Trophoblast cell (in vitro differentiated cells and primary cell): Measurements from ENCODE around the gene BICD1.

Source experiments
- DNase-seq, 2 donors: peaks; one replicate each; pipeline ENCODE4 v3.0.0-alpha.2; 2016
- H2AFZ ChIP-seq: 2 replicates; pipeline ENCODE4 v1.6.1; 2013; ENCODE audit warnings: low read length, moderate library complexity, mild to moderate bottlenecking; ENCODE audit not compliant: insufficient read depth, poor library complexity
- H2AK5ac ChIP-seq: 2 replicates; pipeline ENCODE4 v1.6.1; 2013; ENCODE audit warnings: mild to moderate bottlenecking, low read length
- H2BK120ac ChIP-seq: 2 replicates; pipeline ENCODE4 v1.6.1; 2013; ENCODE audit warnings: low read length, mild to moderate bottlenecking, moderate library complexity; ENCODE audit not compliant: insufficient read depth, poor library complexity
- H2BK12ac ChIP-seq: 2 replicates; pipeline ENCODE4 v1.6.1; 2013; ENCODE audit warnings: mild to moderate bottlenecking, low read length, moderate library complexity
- H2BK5ac ChIP-seq: 2 replicates; pipeline ENCODE4 v1.6.1; 2013; ENCODE audit warnings: low read length, low read depth, moderate library complexity, mild to moderate bottlenecking; ENCODE audit not compliant: poor library complexity
- H3K14ac ChIP-seq: 2 replicates; pipeline ENCODE4 v1.6.1; 2013; ENCODE audit warnings: mild to moderate bottlenecking, low read length
- H3K18ac ChIP-seq: 2 replicates; pipeline ENCODE4 v1.6.1; 2013; ENCODE audit warnings: mild to moderate bottlenecking, low read length
- H3K23ac ChIP-seq: 2 replicates; pipeline ENCODE4 v1.6.1; 2013; ENCODE audit warnings: low read length
- H3K27ac ChIP-seq: 2 replicates; pipeline ENCODE4 v1.5.1; 2013; ENCODE audit warnings: low read depth, mild to moderate bottlenecking, inconsistent platforms, low read length, moderate library complexity
- H3K27me3 ChIP-seq: 2 replicates; pipeline ENCODE4 v1.6.1; 2013; ENCODE audit warnings: inconsistent platforms, mild to moderate bottlenecking, low read length, moderate library complexity; ENCODE audit not compliant: insufficient read depth
- H3K36me3 ChIP-seq, 2 experiments: 1 replicate in 1 of 2; 2 replicates in 1 of 2; pipeline ENCODE4 v1.6.1; 2013; ENCODE audit warnings: low read length in 2 of 2, mild to moderate bottlenecking in 2 of 2, moderate library complexity in 1 of 2; ENCODE audit not compliant: insufficient read depth in 2 of 2, control insufficient read depth in 1 of 2
- H3K4ac ChIP-seq: 2 replicates; pipeline ENCODE4 v1.6.1; 2013; ENCODE audit warnings: low read depth, mild to moderate bottlenecking, low read length, moderate library complexity
- H3K4me1 ChIP-seq, 2 experiments: 1 replicate in 1 of 2; 2 replicates in 1 of 2; pipeline ENCODE4 v1.6.1; 2013; ENCODE audit warnings: low read length in 2 of 2, mild to moderate bottlenecking in 2 of 2, moderate library complexity in 1 of 2; ENCODE audit not compliant: insufficient read depth in 2 of 2, control insufficient read depth in 1 of 2
- H3K4me2 ChIP-seq: 2 replicates; pipeline ENCODE4 v1.6.1; 2013; ENCODE audit warnings: inconsistent platforms, mild to moderate bottlenecking, low read length, moderate library complexity
- H3K4me3 ChIP-seq: 2 replicates; pipeline ENCODE4 v1.5.1; 2013; ENCODE audit warnings: mild to moderate bottlenecking, low read depth, low read length, inconsistent platforms
- H3K79me1 ChIP-seq: one replicate; pipeline ENCODE4 v1.6.1; 2013; ENCODE audit warnings: low read length
- H3K79me2 ChIP-seq: 2 replicates; pipeline ENCODE4 v1.6.1; 2013; ENCODE audit warnings: low read length, mild to moderate bottlenecking; ENCODE audit not compliant: control insufficient read depth, insufficient read depth, poor library complexity
- H3K9ac ChIP-seq: 2 replicates; pipeline ENCODE4 v1.6.1; 2013; ENCODE audit warnings: mild to moderate bottlenecking, low read length
- H3K9me3 ChIP-seq: 2 replicates; pipeline ENCODE4 v1.6.1; 2013; ENCODE audit warnings: low read depth, mild to moderate bottlenecking, control low read depth, inconsistent platforms, low read length; ENCODE audit not compliant: insufficient read depth
- H4K12ac ChIP-seq: 2 replicates; pipeline ENCODE4 v1.6.1; 2013; ENCODE audit warnings: low read depth, mild to moderate bottlenecking, low read length, moderate library complexity
- H4K8ac ChIP-seq: 2 replicates; pipeline ENCODE4 v1.6.1; 2013; ENCODE audit warnings: low read depth, mild to moderate bottlenecking, low read length, moderate library complexity
- H4K91ac ChIP-seq: one replicate; pipeline ENCODE4 v1.6.1; 2013; ENCODE audit warnings: low read depth, mild to moderate bottlenecking, low read length, moderate library complexity
- WGBS: extraction: QIAGEN DNeasy Blood & Tissue Kit; methylation state at CpG from one replicate; pipeline ENCODE4 v1.1.7; 2013; ENCODE audit warnings: missing lambda C conversion rate; ENCODE audit not compliant: insufficient read length, insufficient coverage; ENCODE audit errors: extremely low coverage; 5-methylcytosine and 5-hydroxymethylcytosine counted together

The BICD1 gene

DNA sequence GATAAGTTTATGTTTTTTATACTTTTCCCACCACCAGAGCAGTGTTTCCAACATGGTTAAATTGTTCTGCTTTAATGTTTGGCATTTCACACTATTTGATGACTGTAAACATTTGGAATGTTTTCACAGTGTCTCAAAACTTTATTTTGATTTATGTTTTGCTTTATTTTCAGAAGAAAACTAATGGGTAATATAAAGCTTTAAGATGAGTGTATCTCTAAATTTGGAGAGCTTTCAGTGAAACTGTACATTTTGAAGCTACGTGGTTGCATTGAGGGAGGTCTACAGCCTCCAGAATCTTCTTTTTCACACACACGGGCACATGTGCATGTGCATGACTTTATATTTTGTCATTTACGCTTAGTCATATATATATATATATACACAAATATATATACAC lies 10.7 kb downstream of the BICD1 start:
- Histone ChIP-seq H4K8ac (no peak overlapping the region), H3K4me3 (no peak overlapping the region), H3K36me3 (peaks cover 0 to 2% of the 10 kb centered on the region in 2 experiments), H2AFZ (no peak overlapping the region), H3K4me1 (peaks cover 0 to 2% of the 10 kb centered on the region in 2 experiments), H2AK5ac (no peak overlapping the region), H3K14ac (no peak overlapping the region), H3K79me2 (no peaks in the 10 kb centered on the region), H3K4ac (no peak overlapping the region), H3K4me2 (no peak overlapping the region), H3K9ac (no peak overlapping the region), H3K9me3 (no peaks in the 10 kb centered on the region), H2BK5ac (no peak overlapping the region), H2BK12ac (no peak overlapping the region), H4K12ac (no peak overlapping the region), H3K27ac (no peak overlapping the region), H3K79me1 (no peaks in the 10 kb centered on the region), H3K27me3 (no peaks in the 10 kb centered on the region), H4K91ac (no peak overlapping the region), H2BK120ac (no peak overlapping the region), H3K23ac (no peak overlapping the region), H3K18ac (no peak overlapping the region)
- no CpG with 5 or more reads among the region's 3 CpGs for WGBS
- DNase-seq = no peak

DNA sequence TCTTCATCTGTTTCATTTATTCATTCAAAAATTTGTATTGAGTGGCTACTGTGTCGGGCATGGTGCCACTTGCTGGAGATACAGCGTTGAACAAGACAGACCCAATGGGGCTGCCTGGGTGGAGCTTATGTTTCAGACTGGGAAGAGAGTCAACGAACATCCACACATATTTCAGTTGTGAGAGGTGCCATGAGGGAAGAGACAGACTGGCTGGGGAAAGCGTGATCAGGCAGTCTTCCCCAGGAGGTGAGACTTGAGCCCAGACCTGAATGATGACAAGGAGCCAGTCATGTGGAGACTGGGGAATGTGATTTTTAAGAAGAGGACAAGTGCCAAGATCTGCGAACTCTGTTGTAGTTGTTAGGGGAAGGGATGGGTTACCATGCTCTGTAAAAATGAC lies 12.2 kb downstream of the BICD1 start:
- H3K27me3 ChIP-seq = no peaks in the 10 kb centered on the region
- no peak overlapping the region for H3K4me2 ChIP-seq
- no peak for DNase-seq
- no peak overlapping the region for H3K18ac ChIP-seq
- no peak overlapping the region for H2BK5ac ChIP-seq
- H3K4ac ChIP-seq = no peak overlapping the region
- H2BK120ac ChIP-seq = no peak overlapping the region
- H3K4me3 ChIP-seq = no peak overlapping the region
- no peak overlapping the region for H3K23ac ChIP-seq
- no peak overlapping the region for H4K8ac ChIP-seq
- no CpG with 5 or more reads among the region's 5 CpGs for WGBS
- no peaks in the 10 kb centered on the region for H3K9me3 ChIP-seq
- no peak overlapping the region for H2AK5ac ChIP-seq
- no peak overlapping the region for H3K14ac ChIP-seq
- peaks cover 0 to 2% of the 10 kb centered on the region in 2 experiments for H3K36me3 ChIP-seq
- no peaks in the 10 kb centered on the region for H3K79me2 ChIP-seq
- H3K27ac ChIP-seq = no peak overlapping the region
- no peaks in the 10 kb centered on the region for H3K79me1 ChIP-seq
- peaks cover 0 to 2% of the 10 kb centered on the region in 2 experiments for H3K4me1 ChIP-seq
- H4K12ac ChIP-seq = no peak overlapping the region
- no peak overlapping the region for H2AFZ ChIP-seq
- H3K9ac ChIP-seq = no peak overlapping the region
- no peak overlapping the region for H2BK12ac ChIP-seq
- no peak overlapping the region for H4K91ac ChIP-seq

DNA sequence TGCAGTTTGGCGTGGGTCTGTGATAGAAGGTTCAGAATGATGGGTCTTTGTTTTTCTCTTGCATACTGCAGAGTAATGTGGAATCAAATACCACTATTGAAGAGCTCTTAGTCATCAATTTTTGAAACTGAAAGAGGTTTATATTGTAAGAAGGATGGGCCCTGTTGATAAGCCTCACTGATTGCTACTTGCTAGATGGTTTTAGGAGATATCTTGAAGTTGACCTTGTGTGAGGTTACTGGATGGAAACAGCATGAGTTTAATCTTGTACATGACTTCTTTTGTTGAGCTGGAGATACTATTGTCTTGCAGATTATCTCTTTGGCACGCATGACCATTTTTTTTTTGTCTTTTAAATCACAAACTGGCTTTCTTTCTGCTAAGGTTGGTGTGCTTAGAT lies 13.8 kb downstream of the BICD1 start:
- Histone ChIP-seq H2BK120ac (no peak overlapping the region), H2BK5ac (no peak overlapping the region), H3K27me3 (no peaks in the 10 kb centered on the region), H3K18ac (no peak overlapping the region), H3K27ac (no peak overlapping the region), H2AK5ac (no peak overlapping the region), H4K8ac (no peak overlapping the region), H3K79me2 (no peaks in the 10 kb centered on the region), H3K4me1 (peaks cover 2 to 3% of the 10 kb centered on the region in 2 experiments), H3K9me3 (no peaks in the 10 kb centered on the region), H3K36me3 (no peaks in the 10 kb centered on the region), H2AFZ (no peak overlapping the region), H3K4ac (no peak overlapping the region), H4K91ac (no peak overlapping the region), H3K14ac (no peak overlapping the region), H3K4me3 (no peak overlapping the region), H2BK12ac (no peak overlapping the region), H3K23ac (no peak overlapping the region), H3K79me1 (peaks cover 1% of the 10 kb centered on the region), H3K9ac (no peak overlapping the region), H3K4me2 (no peak overlapping the region), H4K12ac (no peak overlapping the region)
- WGBS = no CpG with 5 or more reads among the region's 2 CpGs
- DNase-seq = no peak

DNA sequence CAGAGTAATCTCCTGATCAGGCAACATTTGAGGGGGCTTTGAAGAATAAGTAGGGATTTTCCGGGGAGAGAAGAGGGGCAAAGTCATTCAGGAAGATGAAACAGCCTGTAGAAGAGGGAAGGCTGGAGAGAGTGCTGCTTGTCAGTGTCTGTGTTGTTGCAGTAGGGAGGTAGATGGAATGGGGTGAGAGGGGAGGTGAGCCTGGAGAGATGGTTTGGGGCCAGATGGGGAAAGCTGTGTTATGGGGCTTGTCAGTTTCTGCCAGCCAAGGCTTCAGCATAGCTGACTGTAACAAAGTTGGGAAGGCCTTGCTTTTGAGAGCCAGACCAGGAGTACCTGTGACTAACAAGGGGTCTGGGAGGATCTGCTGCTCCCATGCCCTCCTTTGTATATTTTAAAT lies 18.0 kb downstream of the BICD1 start:
- Histone ChIP-seq H2AK5ac (no peak overlapping the region), H3K9ac (no peak overlapping the region), H3K36me3 (no peaks in the 10 kb centered on the region), H4K8ac (no peak overlapping the region), H3K14ac (peak overlapping the region; percentile 25), H2BK12ac (peak overlapping the region; percentile 53), H3K79me2 (no peaks in the 10 kb centered on the region), H3K4me1 (peaks cover 0 to 3% of the 10 kb centered on the region in 2 experiments), H3K23ac (no peak overlapping the region), H2BK5ac (no peak overlapping the region), H2BK120ac (no peak overlapping the region), H4K12ac (no peak overlapping the region), H3K4ac (no peak overlapping the region), H3K27me3 (no peaks in the 10 kb centered on the region), H3K9me3 (no peaks in the 10 kb centered on the region), H4K91ac (no peak overlapping the region), H3K18ac (no peak overlapping the region), H3K27ac (no peak overlapping the region), H2AFZ (no peak overlapping the region), H3K79me1 (peaks cover 1% of the 10 kb centered on the region), H3K4me2 (no peak overlapping the region), H3K4me3 (no peak overlapping the region)
- WGBS = no CpG with 5 or more reads among the region's 1 CpG
- DNase-seq = no peak
